ENCODE results near the gene COL4A2. TPM values are rescaled to one million over a fixed set of nuclear protein-coding genes. Genes with fewer than 3 reads are reported as not detected.
"Not testable (repeated sequence)": the region's sequence is repeated elsewhere in the genome, so short reads cannot be mapped to it uniquely, and the experiment has no call there.

COL4A2 gene
- total RNA-seq, 1 donor from 2014 or later: 1,465 TPM

GRCh38 chr13:110379905-110380341, 72.8 kb downstream of the COL4A2 start:
- no peak for DNase-seq (ENCODE audit: low read depth)

DNA sequence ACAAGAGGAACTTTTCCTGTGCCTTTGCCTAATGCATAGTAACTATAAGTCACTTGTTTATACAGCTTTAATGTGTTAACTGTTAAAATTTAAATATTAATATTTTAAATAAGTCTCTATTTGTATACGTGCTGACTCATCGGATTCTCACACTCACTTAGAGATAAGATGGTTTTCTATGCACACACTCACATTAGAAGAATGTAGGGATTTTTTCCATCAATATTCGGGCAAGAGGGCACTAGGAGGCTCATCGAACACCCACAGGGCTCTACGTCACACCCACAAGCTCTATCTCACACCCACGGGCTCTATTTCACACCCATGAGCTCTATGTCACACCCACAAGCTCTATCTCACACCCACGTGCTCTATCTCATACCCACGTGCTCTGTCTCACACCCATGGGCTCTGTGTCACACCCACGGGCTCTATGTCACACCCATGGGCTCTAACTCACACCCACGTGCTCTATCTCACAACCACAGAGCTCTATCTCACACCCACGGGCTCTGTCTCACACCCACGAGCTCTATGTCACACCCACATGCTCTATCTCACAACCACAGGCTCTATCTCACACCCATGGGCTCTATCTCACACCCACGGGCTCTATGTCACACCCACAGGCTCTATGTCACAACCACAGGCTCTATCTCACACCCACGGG, 73.4 kb downstream of the COL4A2 start:
- no peak for DNase-seq (ENCODE audit: low read depth)

- no peak for DNase-seq (ENCODE audit: low read depth)
These were observed 73.9 kb downstream of the COL4A2 start for GRCh38 chr13:110381029-110381360.

DNA sequence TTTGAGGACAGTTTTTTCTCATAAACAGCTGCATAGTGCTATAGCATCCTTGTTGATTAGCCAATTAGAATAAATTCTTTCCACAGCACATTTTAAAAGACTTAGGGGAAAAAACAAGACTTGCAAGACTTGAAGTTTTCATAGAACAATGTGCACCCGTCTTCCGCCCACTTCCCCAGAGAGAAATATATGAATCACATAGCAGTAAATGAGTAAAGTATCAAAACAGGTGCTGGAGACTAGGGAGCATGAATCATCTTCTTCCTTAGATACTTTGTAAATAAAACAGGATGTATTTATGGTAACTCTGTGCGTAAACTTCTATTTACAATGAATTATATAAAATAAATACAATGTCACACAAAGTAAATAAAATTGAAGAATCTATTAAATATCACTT, 75.1 kb downstream of the COL4A2 start:
- DNase-seq (ENCODE audit: low read depth): peak; percentile 96

GRCh38 chr13:110382830-110383229, 75.7 kb downstream of the COL4A2 start:
- no peak for DNase-seq (ENCODE audit: low read depth)

DNA sequence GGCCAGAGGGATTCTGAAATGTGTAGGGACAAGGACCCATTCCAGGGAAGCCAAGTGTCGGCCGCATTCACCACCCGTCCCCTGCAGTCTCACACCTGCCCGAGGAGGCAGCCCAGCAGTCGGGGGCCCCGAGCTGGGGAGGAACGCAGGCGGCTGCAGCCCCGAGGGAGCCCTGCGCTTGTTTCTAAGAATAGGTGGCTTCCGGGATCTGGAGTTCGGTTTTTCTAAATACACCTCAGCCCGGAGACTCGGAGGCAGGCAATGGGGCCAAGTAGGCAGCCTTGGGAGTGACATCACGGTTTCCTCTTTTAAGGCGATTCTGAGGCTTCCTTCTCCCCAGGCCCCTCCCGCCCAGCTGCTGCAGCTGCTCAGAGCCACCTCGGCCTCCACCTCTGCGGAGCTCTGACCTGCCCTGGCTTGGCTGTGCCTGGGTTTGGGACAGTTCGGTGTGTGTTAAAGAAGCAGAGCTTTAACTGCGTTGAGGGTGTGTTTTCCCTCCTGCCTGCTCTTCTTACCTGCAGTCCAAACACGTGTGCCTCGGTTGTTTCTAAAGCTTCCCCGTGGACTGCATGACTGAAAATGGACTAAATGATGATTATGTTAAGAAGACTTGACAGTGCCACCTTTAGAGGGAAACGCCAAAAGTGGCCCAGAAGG, 80.5 kb downstream of the COL4A2 start:
- DNase-seq (ENCODE audit: low read depth): no peak

GRCh38 chr13:110388108-110388943, 81.2 kb downstream of the COL4A2 start:
- no peak for DNase-seq (ENCODE audit: low read depth)

DNA sequence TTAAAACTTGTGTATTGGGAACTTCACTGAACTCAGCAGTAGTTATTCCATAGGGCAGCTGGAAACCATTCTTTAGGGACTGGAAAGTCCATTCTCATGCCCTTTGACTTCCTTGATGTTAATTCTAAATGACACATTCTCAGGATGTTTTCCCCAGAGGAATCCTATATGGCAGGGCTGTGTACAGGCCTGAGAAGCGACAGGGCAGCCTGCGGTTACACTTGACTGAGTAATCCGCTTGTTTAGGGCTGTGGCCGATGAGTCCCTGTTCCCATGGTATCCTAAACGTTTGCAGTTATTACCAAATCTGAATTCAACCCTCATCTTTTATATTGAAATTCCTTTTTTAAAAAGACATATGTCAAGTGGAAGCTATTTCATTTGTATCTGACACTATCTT, 83.5 kb downstream of the COL4A2 start:
- DNase-seq (ENCODE audit: low read depth): peak; percentile 59

DNA sequence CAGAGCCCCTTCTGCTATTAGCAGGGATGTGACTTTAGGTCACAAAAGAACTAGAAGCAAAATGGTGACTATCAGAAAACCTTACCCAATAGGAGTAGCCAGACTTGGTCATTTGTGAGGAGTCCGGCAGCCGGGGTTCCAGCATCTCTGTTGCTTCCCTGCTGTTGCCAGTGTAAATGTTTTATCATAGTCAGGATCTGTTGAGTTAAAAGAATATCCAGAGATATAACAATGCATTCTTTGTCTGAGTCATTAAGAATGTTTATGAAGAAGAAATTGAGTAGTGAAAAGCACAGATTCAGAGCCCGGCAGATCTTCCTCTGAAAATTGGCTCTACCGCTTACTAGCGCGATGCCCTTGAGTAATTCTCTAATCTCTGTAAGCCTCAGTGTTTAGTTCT, 84.2 kb downstream of the COL4A2 start:
- DNase-seq (ENCODE audit: low read depth): no peak

DNA sequence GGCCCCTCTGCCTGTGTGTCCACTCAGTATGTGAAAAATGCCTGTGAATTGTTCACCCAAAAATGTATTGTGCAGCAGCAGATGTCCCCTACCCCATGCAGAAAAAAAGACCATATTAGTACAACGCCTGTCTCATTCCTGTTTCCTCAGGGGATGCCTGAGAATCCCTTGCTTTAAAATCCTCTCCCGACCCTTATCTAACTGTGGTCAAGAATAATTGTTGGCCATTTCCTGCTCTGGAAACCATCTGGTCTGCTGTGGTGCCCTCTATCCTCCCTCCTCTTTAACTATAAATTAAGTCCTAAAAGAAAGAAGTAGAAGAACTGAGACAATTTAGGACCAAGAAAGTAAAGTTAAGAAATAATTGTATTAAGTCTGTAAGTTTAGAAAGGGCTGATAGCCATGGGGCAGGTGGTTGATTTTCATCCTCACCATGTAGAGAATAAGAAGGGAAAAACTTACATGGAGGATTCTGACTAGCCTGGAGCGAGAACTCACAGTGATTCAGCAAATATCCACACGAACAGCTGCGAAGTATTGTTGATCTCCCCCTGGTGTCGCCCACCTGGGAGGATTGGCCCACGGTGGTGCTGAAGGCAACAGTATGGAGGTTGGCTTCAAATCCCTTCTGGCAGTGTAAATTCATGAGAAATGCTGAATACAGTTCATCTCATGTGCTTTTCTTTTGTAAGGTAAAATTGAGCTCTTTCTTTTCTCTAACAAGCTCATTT, 85.6 kb downstream of the COL4A2 start:
- no peak for DNase-seq (ENCODE audit: low read depth)

DNA sequence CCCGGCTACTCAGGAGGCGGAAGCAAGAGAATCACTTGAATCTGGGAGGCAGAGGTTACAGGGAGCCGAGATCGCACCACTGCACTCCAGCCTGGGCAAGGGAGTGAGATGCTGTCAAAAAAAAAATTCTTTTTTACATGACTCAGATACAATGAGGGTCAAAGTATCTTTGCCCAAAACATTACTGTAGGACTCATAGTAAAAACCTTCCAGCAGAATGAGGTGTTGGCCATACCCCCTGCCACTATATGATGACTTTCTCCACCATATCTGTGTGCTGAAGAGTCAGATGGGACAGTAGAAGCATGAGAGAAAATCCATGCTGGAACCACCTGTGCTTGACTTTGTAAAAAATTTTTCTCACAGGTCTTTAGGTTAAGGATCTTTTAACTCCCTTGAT, 86.7 kb downstream of the COL4A2 start:
- DNase-seq (ENCODE audit: low read depth): no peak

DNA sequence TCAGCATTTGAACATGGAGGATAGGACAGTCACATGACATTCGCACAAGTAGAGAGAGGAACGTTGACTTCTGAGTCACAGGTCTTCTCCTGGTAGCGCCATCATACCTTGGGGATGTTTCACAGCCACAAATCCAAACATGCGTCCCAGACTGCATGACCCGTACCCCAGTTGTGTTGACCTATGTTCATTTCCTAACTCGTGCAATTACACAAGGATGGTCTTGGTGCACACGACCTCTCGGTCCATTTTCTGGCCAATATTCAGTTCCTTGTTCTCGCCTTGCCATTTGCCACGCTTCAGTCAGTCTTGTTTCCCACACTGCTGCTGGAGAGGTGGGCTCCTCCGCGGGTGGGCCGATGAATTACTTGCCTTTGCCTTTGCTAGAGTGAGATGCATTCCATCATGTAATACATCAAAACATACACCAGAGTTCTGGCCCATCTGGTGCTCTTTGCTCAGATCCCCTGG, 87.3 kb downstream of the COL4A2 start:
- DNase-seq (ENCODE audit: low read depth): no peak

GRCh38 chr13:110395616-110396015, 88.5 kb downstream of the COL4A2 start:
- DNase-seq (ENCODE audit: low read depth): not testable (repeated sequence)

- no peak for DNase-seq (ENCODE audit: low read depth)
These were observed 89.4 kb downstream of the COL4A2 start for GRCh38 chr13:110396476-110396875.

GRCh38 chr13:110396913-110397381, 89.9 kb downstream of the COL4A2 start:
- DNase-seq (ENCODE audit: low read depth): peak; percentile 98

DNA sequence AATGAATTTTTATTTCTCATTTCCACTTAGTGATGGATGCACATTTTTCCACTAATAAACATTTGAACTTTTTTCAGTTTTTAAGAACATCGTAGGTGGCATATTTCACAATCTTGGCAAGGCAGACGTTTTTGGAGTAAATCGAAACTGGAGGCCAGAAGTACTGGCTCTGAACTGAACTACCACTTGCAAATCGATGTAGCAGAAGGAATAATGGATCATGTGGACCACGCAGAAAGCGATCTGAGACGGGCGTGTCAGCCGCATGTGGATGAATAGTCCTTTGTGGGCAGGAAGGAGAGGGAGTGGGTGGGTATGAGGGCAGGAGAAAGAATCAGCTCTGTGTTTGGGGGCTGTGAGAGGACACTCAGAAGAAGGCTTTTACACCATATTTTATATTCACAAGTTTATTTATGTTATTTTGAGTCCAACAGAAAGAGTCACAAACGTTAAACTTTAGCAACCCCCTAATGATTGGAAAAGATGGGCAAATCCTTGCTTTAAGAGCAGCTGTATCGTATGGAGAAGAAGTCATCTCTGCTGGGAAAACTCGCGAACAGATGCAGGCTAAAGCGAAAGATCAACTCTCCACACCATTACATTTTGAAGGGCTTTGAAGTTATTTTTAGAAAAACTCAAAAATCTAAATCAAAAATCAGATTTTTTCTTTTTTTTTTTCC, 90.5 kb downstream of the COL4A2 start:
- DNase-seq (ENCODE audit: low read depth): no peak

DNA sequence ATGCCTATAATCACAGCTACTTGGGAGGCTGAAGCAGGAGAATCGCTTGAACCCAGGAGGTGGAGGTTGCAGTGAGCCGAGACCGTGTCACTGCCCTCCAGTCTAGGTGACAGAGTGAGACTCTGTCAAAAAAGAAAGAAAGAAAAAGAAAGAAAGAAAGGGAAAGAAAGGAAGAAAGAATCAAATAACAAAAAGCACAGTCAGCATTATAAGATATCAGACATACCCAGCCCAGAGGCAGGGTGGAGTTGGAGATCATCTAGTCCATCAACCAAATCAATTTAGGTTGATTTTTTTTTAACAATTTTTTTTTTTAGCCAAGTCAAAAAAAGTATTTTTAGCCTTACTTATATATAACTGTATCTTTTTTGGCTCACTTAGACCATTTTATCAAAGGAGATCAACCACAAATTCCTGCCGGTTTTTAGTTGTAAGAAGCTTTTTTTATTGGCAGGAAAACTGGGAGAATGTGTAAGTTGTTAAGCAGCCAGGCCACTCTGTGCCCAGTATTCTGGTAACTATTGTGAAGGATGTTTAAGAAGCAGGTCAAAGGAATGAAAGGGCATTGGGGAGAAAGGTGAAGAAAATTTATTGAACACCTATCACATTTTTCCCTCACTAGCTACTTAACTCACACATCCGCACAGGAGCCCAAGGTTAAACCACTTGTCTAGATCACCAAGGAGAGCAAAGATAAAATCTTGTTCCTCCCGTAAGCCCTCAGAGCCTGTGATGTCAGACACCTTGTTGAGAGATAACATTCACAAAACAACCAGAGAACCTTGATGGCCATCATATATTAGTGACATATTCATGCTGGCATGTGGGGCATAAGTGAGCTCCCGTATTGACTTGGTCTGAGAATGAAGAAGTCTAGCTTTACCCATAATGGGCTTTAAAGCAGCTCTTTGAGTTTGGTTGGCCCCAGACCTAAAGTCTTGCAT, 91.8 kb downstream of the COL4A2 start:
- DNase-seq (ENCODE audit: low read depth): no peak

- no peak for DNase-seq (ENCODE audit: low read depth)
These were observed 92.7 kb downstream of the COL4A2 start for GRCh38 chr13:110399801-110400200.

DNA sequence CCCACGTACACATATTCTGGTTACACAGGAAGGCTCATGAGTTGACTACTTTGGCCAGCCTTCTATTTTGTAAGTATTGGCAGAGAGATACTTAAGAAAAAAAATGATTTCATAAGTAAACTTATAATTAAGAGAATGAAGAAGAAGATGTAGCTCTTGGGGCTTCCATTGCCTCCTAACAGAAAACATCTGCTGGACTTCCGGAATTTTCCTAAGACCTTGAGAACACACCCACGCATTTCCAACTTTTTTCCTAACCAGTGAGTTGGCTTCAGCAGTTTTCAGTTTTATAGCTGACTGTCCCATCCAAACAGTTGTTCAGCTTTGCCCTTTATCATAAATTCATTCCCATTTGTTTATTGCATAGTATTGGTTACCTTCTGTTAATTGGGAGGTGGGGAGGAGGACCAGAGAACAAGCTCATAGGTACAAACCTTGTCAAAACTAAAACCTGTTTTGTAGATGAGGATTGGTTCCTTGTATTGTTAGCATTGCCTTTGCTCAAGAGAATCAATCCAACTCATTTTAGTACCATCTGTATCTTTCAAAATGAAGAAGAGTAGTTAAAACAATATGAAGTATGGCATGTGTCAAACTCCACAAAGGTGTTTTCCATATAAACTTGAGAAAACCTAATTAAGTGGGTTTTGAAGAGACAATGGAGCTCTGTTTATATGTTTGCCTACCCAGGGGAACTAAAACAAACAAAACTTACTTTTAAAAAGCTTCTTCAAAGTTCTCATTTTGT, 93.9 kb downstream of the COL4A2 start:
- DNase-seq (ENCODE audit: low read depth): no peak

Data from renal cortical epithelial cell (primary cell).